HEK293 (cell line): Measurements from ENCODE around the gene RNU11.

ENCODE experiments used
- CTCF ChIA-PET: fragments of 350-600 bp; formaldehyde crosslinking; extraction: SDS; loops from one replicate; lab custom pipeline; 2021; ENCODE audit warnings: antibody characterized with exemption; lab: Yijun Ruan, JAX
- POLR2A ChIA-PET: fragments of 300-600 bp; formaldehyde crosslinking; extraction: SDS; loops from one replicate; lab custom pipeline; 2020; ENCODE audit warnings: antibody characterized with exemption, inconsistent platforms; lab: Yijun Ruan, JAX
- H3K27ac ChIP-seq: fragments of 200-500 bp; sonication (Bioruptor generic); 2 replicates; pipeline ENCODE4 v1.5.1; 2014; ENCODE audit warnings: low read depth, low read length, control low read depth, inconsistent platforms; ENCODE audit errors: extremely low read depth
- H3K36me3 ChIP-seq, 2 experiments: fragments of 200-500 bp in 1 of 2; sonication (Bioruptor generic) in 1 of 2; 1 replicate in 1 of 2; 2 replicates in 1 of 2; pipeline ENCODE4 v1.5.1; 2014 to 2017; ENCODE audit warnings: inconsistent platforms in 2 of 2, low read length in 2 of 2; ENCODE audit not compliant: control insufficient read depth in 2 of 2, insufficient read depth in 1 of 2
- H3K4me1 ChIP-seq: fragments of 200-500 bp; sonication (Bioruptor generic); 2 replicates; pipeline ENCODE4 v1.5.1; 2014; ENCODE audit warnings: mild to moderate bottlenecking, low read length, inconsistent platforms; ENCODE audit not compliant: control insufficient read depth, insufficient read depth
- H3K4me3 ChIP-seq: 2 replicates; pipeline ENCODE4 v1.5.1; 2011; ENCODE audit warnings: low read depth, mild to moderate bottlenecking, control low read depth, low read length, moderate library complexity
- H3K9me3 ChIP-seq: fragments of 200-500 bp; sonication (Bioruptor generic); 2 replicates; pipeline ENCODE4 v1.5.1; 2014; ENCODE audit warnings: low read depth, low read length, inconsistent platforms; ENCODE audit not compliant: control insufficient read depth, insufficient read depth
- REPIN1 ChIP-seq: fragments of 450-650 bp; formaldehyde crosslinking; IDR thresholded peaks from 2 replicates; pipeline ENCODE4 v1.5.1; 2017; ENCODE audit warnings: missing biosample characterization, missing genetic modification characterization, low read depth
- ZBTB7A ChIP-seq: fragments of 450-650 bp; formaldehyde crosslinking; IDR thresholded peaks from 2 replicates; pipeline ENCODE4 v1.5.1; 2016; ENCODE audit warnings: low read depth, missing biosample characterization, missing genetic modification characterization
- ZFHX2 ChIP-seq: fragments of 450-650 bp; formaldehyde crosslinking; conservative IDR thresholded peaks from 2 replicates; pipeline ENCODE4 v1.5.1; 2016; ENCODE audit warnings: missing biosample characterization, missing genetic modification characterization
- ZNF140 ChIP-seq: fragments of 450-650 bp; formaldehyde crosslinking; IDR thresholded peaks from 2 replicates; pipeline ENCODE4 v1.5.1; 2016; ENCODE audit warnings: missing biosample characterization, missing genetic modification characterization
- ZNF274 ChIP-seq, 2 experiments: fragments of 200-500 bp in 1 of 2; fragments of 450-650 bp in 1 of 2; sonication (Bioruptor generic) in 1 of 2; formaldehyde crosslinking in 1 of 2; IDR thresholded peaks; 2 replicates each; pipeline versions ENCODE4 v1.5.1 to v1.6.1; 2014 to 2016; ENCODE audit warnings: borderline replicate concordance in 1 of 2, inconsistent platforms in 1 of 2, low read length in 1 of 2, missing biosample characterization in 1 of 2, missing genetic modification characterization in 1 of 2
- ZNF292 ChIP-seq: fragments of 450-650 bp; formaldehyde crosslinking; IDR thresholded peaks from 2 replicates; pipeline ENCODE4 v1.5.1; 2016; ENCODE audit warnings: low read depth, missing biosample characterization, missing genetic modification characterization, borderline replicate concordance
- ZNF521 ChIP-seq: fragments of 450-650 bp; formaldehyde crosslinking; IDR thresholded peaks from 2 replicates; pipeline ENCODE4 v1.5.1; 2017; ENCODE audit warnings: missing biosample characterization, mild to moderate bottlenecking, missing genetic modification characterization
- ZNF549 ChIP-seq: fragments of 450-650 bp; IDR thresholded peaks from 2 replicates; pipeline ENCODE4 v1.5.1; 2018; ENCODE audit warnings: missing biosample characterization, missing genetic modification characterization, mild to moderate bottlenecking, inconsistent platforms, moderate library complexity
- ZNF571 ChIP-seq: fragments of 450-650 bp; formaldehyde crosslinking; IDR thresholded peaks from 2 replicates; pipeline ENCODE4 v1.5.0; 2017; ENCODE audit warnings: missing biosample characterization, missing genetic modification characterization
- ZNF596 ChIP-seq: fragments of 450-650 bp; IDR thresholded peaks from 2 replicates; pipeline ENCODE4 v1.5.0; 2018; ENCODE audit warnings: missing biosample characterization, mild to moderate bottlenecking, missing genetic modification characterization, moderate library complexity
- ZNF600 ChIP-seq: fragments of 450-650 bp; formaldehyde crosslinking; IDR thresholded peaks from 2 replicates; pipeline ENCODE4 v1.5.1; 2016; ENCODE audit warnings: missing biosample characterization, missing genetic modification characterization
- ZNF624 ChIP-seq: fragments of 450-650 bp; formaldehyde crosslinking; IDR thresholded peaks from 2 replicates; pipeline ENCODE4 v1.5.1; 2017; ENCODE audit warnings: missing biosample characterization, missing genetic modification characterization
- ZNF791 ChIP-seq: fragments of 450-650 bp; formaldehyde crosslinking; IDR thresholded peaks from 2 replicates; pipeline ENCODE4 v1.5.1; 2016; ENCODE audit warnings: missing biosample characterization, missing genetic modification characterization
- ZNF830 ChIP-seq: fragments of 450-650 bp; IDR thresholded peaks from 2 replicates; pipeline ENCODE4 v1.5.0; 2018; ENCODE audit warnings: missing biosample characterization, missing genetic modification characterization, low read depth, mild to moderate bottlenecking, moderate library complexity
- TF ChIP-seq, protein P1 (sequence below): fragments of 450-650 bp; formaldehyde crosslinking; IDR thresholded peaks from 2 replicates; pipeline ENCODE4 v1.5.1; 2017; ENCODE audit warnings: missing biosample characterization, mild to moderate bottlenecking, missing genetic modification characterization, moderate library complexity
- TF ChIP-seq, protein P2 (sequence below): fragments of 450-650 bp; formaldehyde crosslinking; IDR thresholded peaks from 2 replicates; pipeline ENCODE4 v1.5.1; 2016; ENCODE audit warnings: missing biosample characterization, missing genetic modification characterization
- TF ChIP-seq, protein P3 (sequence below): fragments of 450-650 bp; formaldehyde crosslinking; IDR thresholded peaks from 2 replicates; pipeline ENCODE4 v1.5.1; 2016; ENCODE audit warnings: missing biosample characterization, missing genetic modification characterization
- TF ChIP-seq, protein P4 (sequence below): fragments of 450-650 bp; formaldehyde crosslinking; IDR thresholded peaks from 2 replicates; pipeline ENCODE4 v1.5.1; 2016; ENCODE audit warnings: missing biosample characterization, missing genetic modification characterization

The RNU11 gene

DNA sequence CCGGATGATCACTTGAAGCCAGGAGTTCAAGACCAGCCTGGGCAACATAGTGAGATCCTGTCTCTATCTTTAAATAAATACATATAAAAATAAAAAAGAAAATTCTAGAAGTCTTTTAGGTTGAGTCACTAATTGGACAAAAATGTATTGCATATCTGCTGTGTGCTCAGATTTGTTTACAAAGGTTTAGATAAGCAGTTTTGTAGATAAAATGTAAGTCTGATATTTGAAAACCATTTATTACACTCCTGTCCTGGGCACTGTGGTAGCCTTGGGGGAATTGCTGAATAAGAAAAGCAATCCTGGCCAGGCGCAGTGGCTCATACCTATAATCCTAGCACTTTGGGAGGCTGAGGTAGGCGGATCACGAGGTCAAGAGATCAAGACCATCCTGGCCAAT lies 31.8 kb downstream of the RNU11 start (continued):
- TF ChIP-seq, protein P1, sequence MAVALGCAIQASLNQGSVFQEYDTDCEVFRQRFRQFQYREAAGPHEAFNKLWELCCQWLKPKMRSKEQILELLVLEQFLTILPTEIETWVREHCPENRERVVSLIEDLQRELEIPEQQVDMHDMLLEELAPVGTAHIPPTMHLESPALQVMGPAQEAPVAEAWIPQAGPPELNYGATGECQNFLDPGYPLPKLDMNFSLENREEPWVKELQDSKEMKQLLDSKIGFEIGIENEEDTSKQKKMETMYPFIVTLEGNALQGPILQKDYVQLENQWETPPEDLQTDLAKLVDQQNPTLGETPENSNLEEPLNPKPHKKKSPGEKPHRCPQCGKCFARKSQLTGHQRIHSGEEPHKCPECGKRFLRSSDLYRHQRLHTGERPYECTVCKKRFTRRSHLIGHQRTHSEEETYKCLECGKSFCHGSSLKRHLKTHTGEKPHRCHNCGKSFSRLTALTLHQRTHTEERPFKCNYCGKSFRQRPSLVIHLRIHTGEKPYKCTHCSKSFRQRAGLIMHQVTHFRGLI (tag by site-specific recombination) = no peak
- TF ChIP-seq ZNF791 (no peak), ZNF549 (tag by site-specific recombination) (no peak), REPIN1 (no peak), ZNF274 (IDR thresholded peaks at IDR 0.05; ENCODE audit: low read length) (no peak), ZNF274 (tag by site-specific recombination; IDR thresholded peaks at IDR 0.05; ENCODE audit: borderline replicate concordance) (no peak), ZNF830 (tag by site-specific recombination) (no peak), ZNF292 (no peak), ZNF596 (no peak), ZFHX2 (tag by site-specific recombination) (no peak)
- TF ChIP-seq, protein P2, sequence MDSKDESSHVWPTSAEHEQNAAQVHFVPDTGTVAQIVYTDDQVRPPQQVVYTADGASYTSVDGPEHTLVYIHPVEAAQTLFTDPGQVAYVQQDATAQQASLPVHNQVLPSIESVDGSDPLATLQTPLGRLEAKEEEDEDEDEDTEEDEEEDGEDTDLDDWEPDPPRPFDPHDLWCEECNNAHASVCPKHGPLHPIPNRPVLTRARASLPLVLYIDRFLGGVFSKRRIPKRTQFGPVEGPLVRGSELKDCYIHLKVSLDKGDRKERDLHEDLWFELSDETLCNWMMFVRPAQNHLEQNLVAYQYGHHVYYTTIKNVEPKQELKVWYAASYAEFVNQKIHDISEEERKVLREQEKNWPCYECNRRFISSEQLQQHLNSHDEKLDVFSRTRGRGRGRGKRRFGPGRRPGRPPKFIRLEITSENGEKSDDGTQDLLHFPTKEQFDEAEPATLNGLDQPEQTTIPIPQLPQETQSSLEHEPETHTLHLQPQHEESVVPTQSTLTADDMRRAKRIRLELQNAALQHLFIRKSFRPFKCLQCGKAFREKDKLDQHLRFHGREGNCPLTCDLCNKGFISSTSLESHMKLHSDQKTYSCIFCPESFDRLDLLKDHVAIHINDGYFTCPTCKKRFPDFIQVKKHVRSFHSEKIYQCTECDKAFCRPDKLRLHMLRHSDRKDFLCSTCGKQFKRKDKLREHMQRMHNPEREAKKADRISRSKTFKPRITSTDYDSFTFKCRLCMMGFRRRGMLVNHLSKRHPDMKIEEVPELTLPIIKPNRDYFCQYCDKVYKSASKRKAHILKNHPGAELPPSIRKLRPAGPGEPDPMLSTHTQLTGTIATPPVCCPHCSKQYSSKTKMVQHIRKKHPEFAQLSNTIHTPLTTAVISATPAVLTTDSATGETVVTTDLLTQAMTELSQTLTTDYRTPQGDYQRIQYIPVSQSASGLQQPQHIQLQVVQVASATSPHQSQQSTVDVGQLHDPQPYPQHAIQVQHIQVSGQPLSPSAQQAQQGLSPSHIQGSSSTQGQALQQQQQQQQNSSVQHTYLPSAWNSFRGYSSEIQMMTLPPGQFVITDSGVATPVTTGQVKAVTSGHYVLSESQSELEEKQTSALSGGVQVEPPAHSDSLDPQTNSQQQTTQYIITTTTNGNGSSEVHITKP = no peak
- TF ChIP-seq, protein P3, sequence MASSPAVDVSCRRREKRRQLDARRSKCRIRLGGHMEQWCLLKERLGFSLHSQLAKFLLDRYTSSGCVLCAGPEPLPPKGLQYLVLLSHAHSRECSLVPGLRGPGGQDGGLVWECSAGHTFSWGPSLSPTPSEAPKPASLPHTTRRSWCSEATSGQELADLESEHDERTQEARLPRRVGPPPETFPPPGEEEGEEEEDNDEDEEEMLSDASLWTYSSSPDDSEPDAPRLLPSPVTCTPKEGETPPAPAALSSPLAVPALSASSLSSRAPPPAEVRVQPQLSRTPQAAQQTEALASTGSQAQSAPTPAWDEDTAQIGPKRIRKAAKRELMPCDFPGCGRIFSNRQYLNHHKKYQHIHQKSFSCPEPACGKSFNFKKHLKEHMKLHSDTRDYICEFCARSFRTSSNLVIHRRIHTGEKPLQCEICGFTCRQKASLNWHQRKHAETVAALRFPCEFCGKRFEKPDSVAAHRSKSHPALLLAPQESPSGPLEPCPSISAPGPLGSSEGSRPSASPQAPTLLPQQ (tag by site-specific recombination) = no peak

DNA sequence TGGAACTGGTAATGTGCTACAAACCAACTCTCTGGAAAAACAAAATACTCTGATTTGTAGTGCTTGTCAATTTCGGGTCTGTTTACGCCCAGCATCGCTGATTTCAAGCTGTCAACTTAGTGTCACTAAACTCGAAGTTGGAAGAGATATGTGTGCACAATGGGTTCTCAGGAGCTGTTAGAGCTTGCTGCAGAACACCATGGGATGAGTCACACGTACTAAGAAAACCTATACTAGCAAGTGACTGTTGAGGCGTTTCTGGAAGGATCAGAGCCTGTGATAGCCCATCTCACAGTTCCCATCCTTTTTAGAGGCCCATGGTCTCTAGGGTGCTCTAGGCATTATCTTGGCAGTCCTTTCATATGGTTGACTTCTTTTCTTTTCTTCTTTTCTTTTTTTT lies 34.4 kb downstream of the RNU11 start:
- H3K36me3 ChIP-seq = peaks cover 13 to 32% of the 10 kb centered on the region in 2 experiments; a peak in 2 of 3 replicates
- ChIA-PET CTCF (interaction anchor here (0.6 kb wide), 1 partner anchor 145 kb away, joined by 3 read pairs; no protein-coding TSS in a partner anchor), POLR2A (interaction anchor here (0.7 to 1.4 kb wide), 3 partner anchors 11 to 124 kb away, joined by 3 to 4 read pairs (median 4); partner anchors contain the start of gene RNU11)
- H3K4me3 ChIP-seq = no peak overlapping the region
- H3K4me1 ChIP-seq = no peaks in the 10 kb centered on the region
- TF ChIP-seq ZNF600 (tag by site-specific recombination) (peak; percentile 61; the same call in 1 of the 2 replicates), ZNF624 (tag by site-specific recombination) (no peak)
- H3K9me3 ChIP-seq = no peaks in the 10 kb centered on the region
- no peak overlapping the region for H3K27ac ChIP-seq

DNA sequence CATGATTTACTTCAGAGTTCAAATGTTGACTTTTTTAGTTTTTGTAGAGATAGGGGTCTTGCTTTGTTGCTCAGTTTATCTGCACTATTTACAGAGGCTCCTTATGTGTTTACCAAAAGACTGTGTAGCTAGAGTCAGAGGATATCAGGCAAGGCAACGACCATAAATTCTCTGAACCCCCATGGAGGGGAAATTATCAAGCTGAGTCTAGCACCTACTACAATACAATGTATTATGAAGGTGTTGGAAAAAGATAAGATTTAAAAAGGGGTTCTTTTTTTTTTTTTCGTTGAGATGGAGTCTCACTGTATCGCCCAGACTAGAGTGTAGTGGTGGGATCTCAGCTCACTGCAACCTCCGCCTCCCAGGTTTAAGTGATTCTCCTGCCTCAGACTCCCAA lies 36.5 kb downstream of the RNU11 start:
- Histone ChIP-seq H3K27ac (no peak overlapping the region), H3K4me3 (no peak overlapping the region), H3K4me1 (no peaks in the 10 kb centered on the region), H3K36me3 (peaks cover 13 to 32% of the 10 kb centered on the region in 2 experiments; a peak in 2 of 3 replicates), H3K9me3 (no peaks in the 10 kb centered on the region)
- ChIA-PET POLR2A (no interaction called here), CTCF (no interaction called here)
- TF ChIP-seq ZNF140 = no peak
- TF ChIP-seq ZNF571 (tag by site-specific recombination) = no peak
- TF ChIP-seq, protein P4, sequence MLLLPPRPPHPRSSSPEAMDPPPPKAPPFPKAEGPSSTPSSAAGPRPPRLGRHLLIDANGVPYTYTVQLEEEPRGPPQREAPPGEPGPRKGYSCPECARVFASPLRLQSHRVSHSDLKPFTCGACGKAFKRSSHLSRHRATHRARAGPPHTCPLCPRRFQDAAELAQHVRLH = no peak
- TF ChIP-seq ZNF521 (tag by site-specific recombination) = no peak
- no peak for TF ChIP-seq ZBTB7A
